Fibroblast of skin of left biceps (primary cell): ENCODE measurements around the gene LRRC58.
"Not testable (repeated sequence)": the region's sequence is repeated elsewhere in the genome, so short reads cannot be mapped to it uniquely, and the experiment has no call there.

Source experiments
- DNase-seq, 2 experiments: peaks; one replicate each; pipeline ENCODE4 v3.0.0-alpha.2; 2013; ENCODE audit warnings: low read depth in 2 of 2

Gene LRRC58

GRCh38 chr3:120339362-120339761, 9.8 kb downstream of the LRRC58 start:
- no peak for DNase-seq

- no peak for DNase-seq
Observed at GRCh38 chr3:120338517-120338916, 10.6 kb downstream of the LRRC58 start.

GRCh38 chr3:120332646-120333045, 16.5 kb downstream of the LRRC58 start:
- no peak for DNase-seq

GRCh38 chr3:120331076-120331475, 18.1 kb downstream of the LRRC58 start:
- DNase-seq: no peak

GRCh38 chr3:120326784-120327183, 22.4 kb downstream of the LRRC58 start:
- no peak for DNase-seq

- DNase-seq: no peak
Observed at GRCh38 chr3:120324190-120324589, 25.0 kb downstream of the LRRC58 start.

- not testable (repeated sequence) for DNase-seq
Observed at GRCh38 chr3:120323761-120324160, 25.4 kb downstream of the LRRC58 start.

GRCh38 chr3:120311863-120312794, 37.0 kb downstream of the LRRC58 start:
- DNase-seq: no peak

GRCh38 chr3:120306519-120307455, 42.4 kb downstream of the LRRC58 start:
- DNase-seq: no peak

- DNase-seq: no peak
Observed at GRCh38 chr3:120304616-120305015, 44.5 kb downstream of the LRRC58 start.

- DNase-seq: no peak
Observed at GRCh38 chr3:120302361-120302760, 46.8 kb downstream of the LRRC58 start.

- DNase-seq: no peak
Observed at GRCh38 chr3:120300971-120301370, 48.2 kb downstream of the LRRC58 start.

GRCh38 chr3:120299403-120299802, 49.8 kb downstream of the LRRC58 start:
- DNase-seq: no peak

GRCh38 chr3:120298996-120299395, 50.2 kb downstream of the LRRC58 start:
- DNase-seq: no peak

GRCh38 chr3:120291552-120291951, 57.6 kb downstream of the LRRC58 start:
- DNase-seq: not testable (repeated sequence)

GRCh38 chr3:120289636-120290035, 59.5 kb downstream of the LRRC58 start:
- no peak for DNase-seq

- no peak for DNase-seq
Observed at GRCh38 chr3:120286465-120286864, 62.7 kb downstream of the LRRC58 start.

- DNase-seq: no peak
Observed at GRCh38 chr3:120285508-120285841, 63.7 kb downstream of the LRRC58 start.

GRCh38 chr3:120284747-120285507, 64.2 kb downstream of the LRRC58 start, which contains the start of gene GPR156:
Gene GPR156 (minus strand): TSS chr3:120285222. CDS start chr3:120244098, 41,124 bp downstream.
- DNase-seq: no peak

- no peak for DNase-seq
Observed at GRCh38 chr3:120281261-120281660, 67.9 kb downstream of the LRRC58 start.

GRCh38 chr3:120280566-120280965, 68.6 kb downstream of the LRRC58 start:
- DNase-seq: no peak

GRCh38 chr3:120280026-120280425, 69.1 kb downstream of the LRRC58 start:
- no peak for DNase-seq
